ENCODE data around the gene RBP3. TPM values are rescaled to one million over a fixed set of nuclear protein-coding genes. Genes with fewer than 3 reads are reported as not detected.

The RBP3 gene
- total RNA-seq, 6 experiments from 2014 or later, result not detected

GRCh38 chr10:47405857-47406547 lies 57.8 kb downstream of the RBP3 start:
- no peak overlapping the region for H3K4me3 Mint-ChIP-seq
- H3K27me3 Mint-ChIP-seq (ENCODE audit: insufficient read depth), result no peaks in the 10 kb centered on the region; the same call in 1 of the 2 replicates
- TF ChIP-seq CTCF (IDR thresholded peaks at IDR 0.05), result no peak
- no peak overlapping the region for H3K27ac Mint-ChIP-seq
- H3K36me3 Mint-ChIP-seq (ENCODE audit: low read depth), result no peaks in the 10 kb centered on the region
- no peak for DNase-seq
- H3K9me3 Mint-ChIP-seq, result no peaks in the 10 kb centered on the region
- peaks cover 37% of the 10 kb centered on the region for H3K4me1 Mint-ChIP-seq (ENCODE audit: low read depth)

GRCh38 chr10:47406548-47406869 lies 58.3 kb downstream of the RBP3 start:
- TF ChIP-seq CTCF (IDR thresholded peaks at IDR 0.05), result no peak
- Mint-ChIP-seq H3K9me3 (no peaks in the 10 kb centered on the region), H3K27me3 (ENCODE audit: insufficient read depth) (no peaks in the 10 kb centered on the region; the same call in 1 of the 2 replicates), H3K27ac (no peak overlapping the region), H3K4me3 (no peak overlapping the region), H3K36me3 (ENCODE audit: low read depth) (no peaks in the 10 kb centered on the region), H3K4me1 (ENCODE audit: low read depth) (peaks cover 37% of the 10 kb centered on the region)
- DNase-seq, result no peak

- no peak; the same call in 1 of the 2 replicates for TF ChIP-seq CTCF (IDR thresholded peaks at IDR 0.05)
- DNase-seq, result peak; percentile 88
Measured at GRCh38 chr10:47406870-47407691, 58.9 kb downstream of the RBP3 start.

More at GRCh38 chr10:47406870-47407691, 58.9 kb downstream of the RBP3 start:
- H3K27me3 Mint-ChIP-seq (ENCODE audit: insufficient read depth), result no peaks in the 10 kb centered on the region; the same call in none of the 2 replicates
- peak overlapping the region; percentile 13; the same call in 1 of the 2 replicates for H3K4me3 Mint-ChIP-seq
- no peak overlapping the region; the same call in 1 of the 2 replicates for H3K27ac Mint-ChIP-seq
- H3K36me3 Mint-ChIP-seq (ENCODE audit: low read depth), result no peaks in the 10 kb centered on the region
- H3K9me3 Mint-ChIP-seq, result no peaks in the 10 kb centered on the region
- peaks cover 36% of the 10 kb centered on the region for H3K4me1 Mint-ChIP-seq (ENCODE audit: low read depth)

Other genes starting within 250 kb of the RBP3 start
- gene GDF10, start 48.2 kb upstream of the RBP3 start, total RNA-seq (2021; fragmentation: NEBNext Ultra II Directional; extraction: Animal tissue kit (Norgen Biotek cat#: 25700)), result not detected
- not detected for gene GDF2, start 25.9 kb upstream of the RBP3 start, total RNA-seq (2021; fragmentation: NEBNext Ultra II Directional; extraction: Animal tissue kit (Norgen Biotek cat#: 25700))
- gene ZNF488, start 35.9 kb downstream of the RBP3 start, total RNA-seq (2021; fragmentation: NEBNext Ultra II Directional; extraction: Animal tissue kit (Norgen Biotek cat#: 25700)), result under 1 TPM in 3 of 6 experiments, not detected in 3; 0.05 to 0.07 (median 0.07) TPM
- 1 to 10 TPM in 1 of 6 experiments, under 1 TPM in 4, not detected in 1; 0.45 to 1.1 (median 0.53) TPM for gene ANXA8, start 135.8 kb downstream of the RBP3 start, total RNA-seq (2021; fragmentation: NEBNext Ultra II Directional; extraction: Animal tissue kit (Norgen Biotek cat#: 25700))
- not detected for gene FAM25G, start 143.3 kb downstream of the RBP3 start, total RNA-seq (2021; fragmentation: NEBNext Ultra II Directional; extraction: Animal tissue kit (Norgen Biotek cat#: 25700))
- 1 to 10 TPM; 2.2 to 3.3 (median 3.0) TPM for gene AGAP9, start 175.3 kb downstream of the RBP3 start, total RNA-seq (2021; fragmentation: NEBNext Ultra II Directional; extraction: Animal tissue kit (Norgen Biotek cat#: 25700))